ENCODE results near the gene NACC1. TPM values are rescaled to one million over a fixed set of nuclear protein-coding genes. Genes with fewer than 3 reads are reported as not detected.

Gene NACC1
- total RNA-seq, 1 experiment from 2014 or later, result 237 TPM

DNA sequence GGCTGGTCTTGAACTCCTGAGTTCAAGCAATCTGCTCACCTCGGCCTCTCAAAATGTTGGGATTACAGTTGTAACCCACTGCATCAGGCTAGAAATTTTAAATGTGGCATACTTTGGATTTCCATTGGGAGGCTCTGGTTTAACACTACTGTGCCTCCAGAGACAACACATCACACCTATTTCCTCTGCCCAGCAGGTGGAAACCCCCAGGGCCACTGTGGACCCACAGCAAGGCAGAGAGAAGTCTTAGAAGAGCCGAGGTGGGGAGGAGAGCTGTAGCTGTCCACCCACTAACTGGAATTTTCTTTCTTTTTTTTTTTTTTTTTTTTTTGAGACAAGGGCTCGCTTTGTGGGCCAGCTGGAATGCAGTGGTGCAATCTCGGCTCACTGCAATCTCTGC is 71.5 kb downstream of the NACC1 start:
- TF ChIP-seq CBFB (CRISPR knock-in tag; IDR thresholded peaks at IDR 0.05; ENCODE audit: low read depth) (no peak), IRF2 (CRISPR knock-in tag; IDR thresholded peaks at IDR 0.05; ENCODE audit: borderline replicate concordance, low read depth) (no peak), SMAD3 (CRISPR knock-in tag; IDR thresholded peaks at IDR 0.05; ENCODE audit: borderline replicate concordance) (no peak)
- TF ChIP-seq, protein P1, sequence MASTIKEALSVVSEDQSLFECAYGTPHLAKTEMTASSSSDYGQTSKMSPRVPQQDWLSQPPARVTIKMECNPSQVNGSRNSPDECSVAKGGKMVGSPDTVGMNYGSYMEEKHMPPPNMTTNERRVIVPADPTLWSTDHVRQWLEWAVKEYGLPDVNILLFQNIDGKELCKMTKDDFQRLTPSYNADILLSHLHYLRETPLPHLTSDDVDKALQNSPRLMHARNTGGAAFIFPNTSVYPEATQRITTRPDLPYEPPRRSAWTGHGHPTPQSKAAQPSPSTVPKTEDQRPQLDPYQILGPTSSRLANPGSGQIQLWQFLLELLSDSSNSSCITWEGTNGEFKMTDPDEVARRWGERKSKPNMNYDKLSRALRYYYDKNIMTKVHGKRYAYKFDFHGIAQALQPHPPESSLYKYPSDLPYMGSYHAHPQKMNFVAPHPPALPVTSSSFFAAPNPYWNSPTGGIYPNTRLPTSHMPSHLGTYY (CRISPR knock-in tag; IDR thresholded peaks at IDR 0.05), result no peak
- Mint-ChIP-seq H3K4me3 (no peak overlapping the region), H3K36me3 (no peaks in the 10 kb centered on the region), H3K27me3 (ENCODE audit: low read depth) (no peaks in the 10 kb centered on the region), H3K9me3 (0 out of 2 replicates have a peak, but pooled peaks cover 3% of the 10 kb centered on the region), H3K4me1 (peaks cover 4% of the 10 kb centered on the region; the same call in 1 of the 2 replicates), H3K27ac (no peak overlapping the region; the same call in 1 of the 2 replicates)
- ATAC-seq (no peak), DNase-seq (ENCODE audit: low spot score) (no peak)
- CTCF ChIA-PET, result interaction anchor here (0.6 to 1.1 kb wide), 7 partner anchors 25 to 511 kb away, joined by 3 to 5 read pairs (median 4); no protein-coding TSS in a partner anchor
- POLR2A ChIA-PET, result interaction anchor here (0.6 to 0.7 kb wide), 2 partner anchors 43 to 904 kb away, joined by 3 read pairs; no protein-coding TSS in a partner anchor

Other genes with a start within 250 kb of the NACC1 start
- 31.7 to 35.7 TPM (median 33.4 TPM) in 3 replicates for gene DNASE2, start 236.8 kb upstream of the NACC1 start, total RNA-seq (2021)
- gene KLF1, start 231.1 kb upstream of the NACC1 start, total RNA-seq (2021), result 0.32 to 0.89 TPM (median 0.72 TPM) in 3 replicates
- gene GCDH, start 227.1 kb upstream of the NACC1 start, total RNA-seq (2021), result 58.6 to 69.0 TPM (median 59.8 TPM) in 3 replicates
- gene SYCE2, start 199.0 kb upstream of the NACC1 start, total RNA-seq (2021), result 1.1 to 2.2 TPM (median 1.9 TPM) in 3 replicates
- gene FARSA, start 184.6 kb upstream of the NACC1 start, total RNA-seq (2021), result 103 to 108 TPM (median 106 TPM) in 3 replicates
- gene CALR, start 179.7 kb upstream of the NACC1 start, total RNA-seq (2021), result 977 to 1,088 TPM (median 978 TPM) in 3 replicates
- gene RAD23A, start 172.4 kb upstream of the NACC1 start, total RNA-seq (2021), result 84.3 to 96.6 TPM (median 96.2 TPM) in 3 replicates
- 54.4 to 57.9 TPM (median 56.1 TPM) in 3 replicates for gene GADD45GIP1, start 161.0 kb upstream of the NACC1 start, total RNA-seq (2021)
- gene DAND5, start 148.7 kb upstream of the NACC1 start, total RNA-seq (2021), result 0.18 to 0.23 TPM (median 0.22 TPM) in 3 replicates
- 0.44 to 1.5 TPM (median 1.4 TPM) in 3 replicates for gene NFIX, start 122.8 kb upstream of the NACC1 start, total RNA-seq (2021)
- gene LYL1, start 15.4 kb upstream of the NACC1 start, total RNA-seq (2021), result 0.60 to 1.2 TPM (median 0.66 TPM) in 3 replicates
- gene TRMT1, start 1.5 kb upstream of the NACC1 start, total RNA-seq (2021), result 84.0 to 106 TPM (median 86.0 TPM) in 3 replicates
- gene STX10, start 32.1 kb downstream of the NACC1 start, total RNA-seq (2021), result 53.7 to 56.9 TPM (median 54.6 TPM) in 3 replicates
- gene IER2, start 32.1 kb downstream of the NACC1 start, total RNA-seq (2021), result 138 to 154 TPM (median 150 TPM) in 3 replicates